HG02870 (cell line): ENCODE measurements around the gene WDFY2.
"Not testable (repeated sequence)": the region's sequence is repeated elsewhere in the genome, so short reads cannot be mapped to it uniquely, and the experiment has no call there.

Experiments
- ATAC-seq: cut with Tn5 transposase; IDR thresholded peaks from one replicate; pipeline ENCODE4 v1.9.1; 2021; ENCODE audit warnings: mild to moderate bottlenecking, moderate library complexity; ENCODE audit not compliant: unreplicated experiment

The WDFY2 gene

GRCh38 chr13:51688937-51689662, 104.8 kb downstream of the WDFY2 start:
- no peak for ATAC-seq

- ATAC-seq = no peak
Observed at GRCh38 chr13:51689663-51689996, 105.4 kb downstream of the WDFY2 start.

- not testable (repeated sequence) for ATAC-seq
Observed at GRCh38 chr13:51695677-51696076, 111.4 kb downstream of the WDFY2 start.

- ATAC-seq = no peak
Observed at GRCh38 chr13:51697181-51697580, 112.9 kb downstream of the WDFY2 start.

- no peak for ATAC-seq
Observed at GRCh38 chr13:51697855-51698254, 113.6 kb downstream of the WDFY2 start.

- ATAC-seq = no peak
Observed at GRCh38 chr13:51698352-51698751, 114.1 kb downstream of the WDFY2 start.

- peak; percentile 87 for ATAC-seq
Observed at GRCh38 chr13:51704399-51705313, 120.4 kb downstream of the WDFY2 start.

- no peak for ATAC-seq
Observed at GRCh38 chr13:51707461-51707860, 123.2 kb downstream of the WDFY2 start.

GRCh38 chr13:51713807-51714206, 129.5 kb downstream of the WDFY2 start:
- no peak for ATAC-seq

- ATAC-seq = peak; percentile 96
Observed at GRCh38 chr13:51714663-51715168, 130.5 kb downstream of the WDFY2 start.

GRCh38 chr13:51715613-51716012, 131.4 kb downstream of the WDFY2 start:
- ATAC-seq = no peak

GRCh38 chr13:51717786-51718398, 133.6 kb downstream of the WDFY2 start:
- no peak for ATAC-seq

GRCh38 chr13:51719394-51719793, 135.1 kb downstream of the WDFY2 start:
- no peak for ATAC-seq

- ATAC-seq = peak; percentile 90
Observed at GRCh38 chr13:51721496-51721895, 137.2 kb downstream of the WDFY2 start.

- ATAC-seq = no peak
Observed at GRCh38 chr13:51723529-51723928, 139.3 kb downstream of the WDFY2 start.

- ATAC-seq = no peak
Observed at GRCh38 chr13:51724721-51725120, 140.5 kb downstream of the WDFY2 start.

GRCh38 chr13:51726446-51727193, 142.4 kb downstream of the WDFY2 start:
- no peak for ATAC-seq

- no peak for ATAC-seq
Observed at GRCh38 chr13:51727634-51728274, 143.5 kb downstream of the WDFY2 start.

- ATAC-seq = no peak
Observed at GRCh38 chr13:51728275-51728673, 144.0 kb downstream of the WDFY2 start.

- ATAC-seq = no peak
Observed at GRCh38 chr13:51728972-51729371, 144.7 kb downstream of the WDFY2 start.
